Activated CD8-positive, alpha-beta memory T cell treated with anti-CD3 and anti-CD28 coated beads for 4 hours (primary cell): ENCODE results near the gene IL23R.

Source experiments
- DNase-seq, 2 donors: peaks; one replicate each; pipeline ENCODE4 v3.0.0-alpha.2; 2020; ENCODE audit warnings: low read depth in 2 of 2

Gene IL23R

GRCh38 chr1:67148516-67149178 is 17.6 kb upstream of the IL23R start:
- no peak for DNase-seq

DNA sequence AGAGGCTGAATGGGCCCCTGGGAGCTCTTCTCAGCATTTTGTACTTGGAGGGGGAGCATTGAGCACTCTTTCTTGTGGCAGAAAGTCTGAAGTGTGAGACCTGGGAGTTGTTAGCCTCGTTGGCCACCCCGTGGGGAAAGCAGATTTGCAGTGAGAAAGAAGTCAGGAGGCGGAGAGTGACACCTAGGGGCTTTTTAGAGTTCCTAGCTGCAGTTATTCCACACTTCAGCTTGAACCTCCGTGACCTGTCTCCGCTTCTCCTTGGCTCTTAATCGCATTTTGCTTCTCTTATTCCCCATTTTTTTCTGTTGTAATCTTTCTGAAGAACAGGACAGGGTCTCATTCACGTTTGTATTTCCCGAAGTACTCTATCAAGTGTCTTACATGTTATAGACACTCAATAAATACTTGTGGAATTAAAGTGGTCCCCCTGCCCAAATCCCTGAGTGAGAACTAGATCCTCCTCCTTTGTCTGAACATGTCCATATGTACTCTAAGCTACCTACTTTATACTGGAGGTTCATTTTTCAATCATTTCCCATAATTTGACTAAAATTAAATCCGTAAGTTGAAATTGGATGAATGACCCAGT is 17.0 kb upstream of the IL23R start:
- peak; percentile 22 to 35 for DNase-seq

- no peak for DNase-seq
Measured at GRCh38 chr1:67150931-67151330, 15.3 kb upstream of the IL23R start.

DNA sequence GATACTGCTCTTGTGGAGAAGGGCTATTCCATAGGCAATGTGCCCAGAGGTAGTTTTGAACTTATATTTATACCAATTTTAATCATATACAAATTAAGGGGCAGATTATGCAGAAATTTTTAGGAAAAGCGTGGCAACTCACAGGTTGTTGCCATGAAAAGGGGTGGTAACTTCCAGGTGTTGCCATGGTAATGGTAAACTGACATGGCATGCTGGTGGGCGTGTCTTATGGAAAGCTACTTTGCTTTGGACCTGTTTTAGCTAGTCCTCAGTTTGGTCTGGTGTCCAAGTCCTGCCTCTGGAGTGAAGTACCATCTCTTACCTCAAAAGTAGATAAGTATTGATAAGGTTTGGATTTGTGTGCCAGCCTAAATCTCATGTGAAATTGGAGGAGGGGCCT is 7.9 kb upstream of the IL23R start:
- no peak for DNase-seq

DNA sequence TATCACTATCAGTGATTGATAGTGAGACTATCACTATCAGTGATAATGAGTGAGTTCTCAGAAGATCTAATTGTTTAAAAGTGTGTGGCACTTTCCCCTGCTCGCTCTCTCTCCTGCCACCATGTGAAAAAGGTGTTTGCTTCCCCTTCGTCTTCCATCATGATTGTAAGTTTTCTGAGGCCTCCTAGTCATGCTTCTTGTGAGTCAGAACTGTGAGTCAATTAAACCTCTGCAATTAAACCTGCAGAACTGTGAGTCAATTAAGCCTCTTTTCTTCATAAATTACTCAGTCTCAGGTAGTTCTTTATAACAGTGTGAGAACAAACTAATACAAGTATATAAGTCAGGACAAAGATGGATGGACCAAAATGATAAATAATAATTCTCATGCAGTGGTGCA is 7.0 kb upstream of the IL23R start:
- DNase-seq, result no peak

GRCh38 chr1:67162954-67163353 is 3.3 kb upstream of the IL23R start:
- DNase-seq, result no peak

DNA sequence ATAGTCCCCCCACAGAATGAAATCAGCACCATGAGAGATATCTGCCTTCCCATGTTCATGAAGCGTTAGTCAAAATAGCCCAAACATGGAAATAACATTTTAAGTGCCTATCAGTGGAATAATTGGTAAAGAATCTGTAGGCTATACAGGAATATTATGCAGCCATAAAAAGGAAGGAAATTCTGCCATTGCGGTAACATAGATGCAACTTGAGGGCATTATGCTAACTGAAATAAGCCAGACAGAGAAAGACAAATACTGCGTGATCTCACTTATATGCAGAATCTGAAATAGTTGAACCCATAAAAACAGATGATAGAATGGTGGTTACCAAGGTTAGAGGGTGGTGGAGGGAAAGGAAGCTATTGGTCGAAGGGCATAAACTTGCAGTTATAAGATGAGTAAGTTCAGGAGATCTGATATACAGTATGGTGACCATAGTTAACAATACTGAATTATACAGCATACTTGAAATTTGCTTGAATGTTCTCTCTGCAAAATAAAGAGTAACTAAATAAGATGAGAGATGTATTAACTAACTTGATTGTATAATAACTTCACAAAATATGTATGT is 699 bp upstream of the IL23R start:
- no peak for DNase-seq

- no peak for DNase-seq
Measured at GRCh38 chr1:67169496-67169895, 3.2 kb downstream of the IL23R start.

DNA sequence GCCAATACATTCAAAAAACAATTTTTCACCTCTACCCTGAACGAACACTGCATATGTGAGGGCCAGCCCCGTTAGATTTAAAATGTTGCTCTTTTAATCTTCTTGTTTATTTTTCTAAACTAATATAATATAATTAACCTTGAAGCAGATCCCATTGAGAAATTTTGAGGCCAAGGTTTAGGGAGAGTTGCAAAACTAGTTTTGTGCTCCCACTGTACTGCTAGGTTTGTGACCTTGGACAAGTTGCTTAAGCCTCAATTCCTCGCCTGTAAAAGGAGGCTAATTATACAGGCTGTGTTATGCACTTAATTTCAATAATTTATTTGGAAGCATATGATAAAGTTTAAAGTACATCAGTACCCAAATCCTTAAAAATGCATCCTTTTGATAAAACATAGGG is 3.7 kb downstream of the IL23R start:
- no peak for DNase-seq

DNA sequence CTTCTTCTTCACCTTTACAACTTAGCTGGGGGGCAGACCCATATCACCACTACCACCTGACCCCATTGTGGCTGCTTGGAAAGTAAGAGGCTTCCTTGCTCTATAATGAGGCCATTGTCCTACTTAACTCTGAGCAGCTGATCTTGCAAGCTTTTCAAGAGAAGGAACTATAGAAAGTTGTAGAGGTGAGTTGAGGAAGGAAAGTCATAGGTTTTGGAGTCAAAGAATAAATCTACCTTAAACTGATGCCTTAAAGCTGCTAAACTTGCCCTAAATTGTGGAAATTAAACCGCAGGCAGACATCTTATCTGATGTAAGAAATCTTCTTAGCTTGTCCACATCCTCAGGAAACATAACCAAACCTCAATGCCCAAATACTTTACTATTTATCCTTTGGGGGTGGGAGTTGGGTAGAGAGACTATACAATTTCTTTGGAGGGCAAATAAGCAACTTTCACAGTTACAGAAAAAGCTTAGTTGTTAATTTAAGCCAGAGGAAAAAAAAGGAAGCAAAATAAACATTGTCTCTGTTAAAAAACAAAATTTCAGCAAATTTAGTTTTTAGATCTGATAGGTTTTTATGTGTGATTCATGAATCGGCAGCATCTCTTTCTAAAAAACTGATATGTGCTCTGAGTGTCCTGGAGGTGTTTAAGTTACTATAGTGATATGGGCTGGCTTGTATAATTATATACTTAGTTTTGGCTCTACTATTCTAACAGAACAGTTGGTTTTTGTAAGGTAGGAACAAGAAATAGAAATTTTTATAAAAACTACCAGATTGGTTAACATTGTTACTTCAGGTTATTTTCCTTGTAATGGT is 4.7 kb downstream of the IL23R start:
- no peak for DNase-seq

GRCh38 chr1:67171574-67171955 is 5.3 kb downstream of the IL23R start:
- DNase-seq, result no peak

DNA sequence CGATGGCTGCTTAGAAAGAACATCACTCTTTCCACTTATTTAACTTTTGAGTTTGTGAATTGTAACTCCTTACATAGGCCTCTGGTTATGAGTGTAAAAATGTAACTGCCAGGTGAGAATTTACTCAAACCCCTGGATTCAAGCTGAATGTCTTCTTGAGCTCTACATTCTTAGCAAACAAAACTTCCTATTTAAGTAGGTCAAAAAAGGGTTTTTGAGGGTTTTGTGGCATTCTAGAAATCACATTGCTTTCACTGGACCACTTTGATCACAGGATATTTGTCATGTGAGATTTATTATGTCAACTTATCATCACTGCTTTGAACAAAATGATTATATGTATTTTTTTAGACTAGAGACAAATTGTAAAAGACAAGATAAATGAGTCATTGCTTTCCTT is 5.7 kb downstream of the IL23R start:
- no peak for DNase-seq

DNA sequence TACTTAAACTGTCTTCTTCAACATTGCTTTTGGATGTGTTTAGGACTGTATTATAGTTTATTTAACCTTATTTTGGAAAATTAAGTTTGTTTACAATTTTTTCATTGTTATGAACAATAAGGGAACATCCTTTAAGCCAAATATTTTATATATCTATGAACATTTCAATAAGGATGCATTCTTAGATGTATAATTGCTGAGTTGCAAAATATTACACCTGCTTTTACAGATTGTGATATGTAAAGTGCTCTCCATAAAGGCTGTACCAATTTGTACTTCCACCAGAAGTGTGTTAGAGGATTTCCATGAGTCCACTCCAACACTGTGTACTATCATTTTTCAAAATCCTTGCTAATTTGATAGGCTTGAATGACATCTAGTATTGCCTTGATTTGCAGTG is 7.7 kb downstream of the IL23R start:
- no peak for DNase-seq

DNA sequence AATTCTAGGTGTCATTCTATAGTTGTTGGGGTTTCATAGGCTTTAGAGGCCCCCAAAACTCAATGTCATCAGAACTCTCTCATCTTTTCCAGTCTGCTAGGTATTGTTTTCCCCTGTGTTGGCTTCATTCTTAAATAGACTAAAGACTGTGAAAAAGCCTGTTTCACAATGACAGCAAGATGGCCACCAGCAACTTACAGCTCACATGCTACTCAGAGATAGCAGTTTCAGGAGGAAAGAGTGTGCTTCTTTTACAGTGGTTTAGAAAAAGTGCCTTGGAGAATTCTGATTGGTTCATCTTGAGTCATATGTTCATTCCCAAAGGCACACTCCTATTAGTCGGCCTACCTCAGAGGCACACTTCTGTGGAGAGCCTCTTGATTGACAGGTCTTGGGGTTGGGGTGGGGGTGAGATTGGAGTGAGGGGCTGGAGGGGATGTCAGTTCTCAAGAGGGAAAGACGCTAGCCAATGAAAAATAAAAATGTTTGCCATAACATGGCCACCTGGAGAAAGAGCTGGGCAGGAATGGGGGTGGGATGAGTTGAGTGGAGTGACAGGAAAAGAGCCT is 8.5 kb downstream of the IL23R start:
- DNase-seq, result no peak

DNA sequence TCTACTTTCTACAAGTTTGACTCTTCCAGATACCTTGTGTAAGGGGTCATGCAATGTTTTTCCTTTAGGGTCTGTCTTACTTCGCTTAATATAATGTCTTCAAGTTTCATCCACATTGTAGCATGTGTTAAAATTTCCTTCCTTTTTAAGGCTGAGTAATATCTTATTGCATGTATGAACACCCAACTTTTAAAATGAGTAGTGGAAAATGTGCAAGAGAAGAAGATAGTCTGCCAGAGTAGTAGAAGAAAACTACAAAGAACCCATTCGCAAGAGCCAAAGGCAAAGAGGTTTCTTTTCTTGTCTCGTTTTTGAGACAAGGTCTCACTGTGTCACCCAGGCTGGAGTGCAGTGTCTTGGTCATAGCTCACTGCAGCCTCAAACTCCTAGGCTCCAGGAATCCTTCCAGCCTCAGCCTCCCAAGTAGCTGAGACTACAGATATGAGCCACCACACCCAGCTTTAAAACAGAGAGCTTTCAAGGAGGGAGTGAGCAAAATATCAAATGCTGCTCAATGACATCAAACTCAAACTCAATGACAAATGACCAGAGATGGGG is 9.4 kb downstream of the IL23R start:
- DNase-seq, result no peak

DNA sequence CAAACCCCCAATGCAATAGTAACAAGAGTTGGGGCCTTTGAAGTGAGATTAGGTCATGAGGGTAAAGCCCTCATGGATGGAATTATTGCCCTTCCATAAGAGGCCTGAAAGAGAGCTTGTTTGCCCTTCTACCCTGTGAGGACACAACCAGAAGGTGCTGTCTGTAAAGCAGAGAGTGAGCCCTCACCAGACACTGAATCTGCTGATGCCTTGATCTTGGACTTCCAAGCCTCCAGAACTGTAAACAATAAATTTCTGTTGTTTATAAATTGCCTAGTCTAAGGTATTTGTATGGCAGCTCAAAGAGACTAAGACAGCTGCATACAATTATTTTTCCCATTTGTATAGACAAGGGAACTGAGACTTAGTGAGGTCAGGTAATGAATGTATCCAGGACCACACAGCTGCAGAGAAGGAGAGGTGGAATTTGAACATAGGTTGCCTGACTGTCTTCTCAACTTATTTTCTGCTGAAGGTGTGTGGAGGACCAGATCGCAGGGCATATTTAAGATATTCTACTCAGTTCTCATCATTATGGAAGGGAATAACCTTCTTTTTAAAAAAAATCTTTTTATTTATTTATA is 18.7 kb downstream of the IL23R start:
- no peak for DNase-seq

GRCh38 chr1:67188137-67188536 is 21.9 kb downstream of the IL23R start:
- DNase-seq, result no peak

GRCh38 chr1:67189953-67190352 is 23.7 kb downstream of the IL23R start:
- DNase-seq, result no peak

GRCh38 chr1:67190410-67190809 is 24.2 kb downstream of the IL23R start:
- DNase-seq, result no peak

- no peak for DNase-seq
Measured at GRCh38 chr1:67190942-67191341, 24.7 kb downstream of the IL23R start.

DNA sequence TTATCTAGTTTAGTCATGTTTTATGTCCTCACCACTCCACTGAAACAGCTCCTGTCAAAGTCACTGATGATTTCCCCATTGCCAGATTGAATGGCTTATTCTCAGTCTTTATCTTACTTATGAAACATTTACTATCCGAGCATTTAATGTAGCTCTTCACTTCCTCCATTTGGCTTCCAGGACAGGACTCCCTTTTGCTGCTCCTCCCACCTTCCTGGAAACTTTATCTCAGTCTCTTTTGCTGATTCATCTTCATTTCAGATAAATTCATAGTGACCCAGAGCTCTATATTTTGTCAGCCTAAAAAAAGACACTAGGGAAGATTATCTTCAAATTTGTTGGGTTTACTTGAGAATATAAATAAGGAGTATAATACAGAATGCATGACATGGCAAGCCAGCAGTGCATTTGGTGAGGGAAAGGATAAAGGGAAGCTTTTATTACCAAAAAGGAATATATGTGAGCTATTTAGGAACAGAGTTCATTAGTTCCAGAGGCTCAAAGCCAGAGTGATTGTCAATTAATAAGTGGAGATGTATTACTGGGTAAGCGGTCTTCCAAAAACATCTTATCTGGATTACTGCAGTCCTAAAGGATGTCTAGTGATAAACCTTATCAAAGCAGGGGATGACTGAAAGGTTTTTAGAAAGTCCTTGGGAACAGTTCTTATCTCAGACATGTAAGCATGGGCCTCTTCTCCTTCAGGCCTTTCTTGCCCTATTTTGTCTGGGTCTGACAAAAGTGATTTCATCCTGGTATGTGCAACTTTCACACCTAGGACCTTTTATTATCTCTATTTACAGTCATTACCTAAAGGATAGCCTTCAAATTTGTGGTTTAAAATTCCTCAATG is 25.6 kb downstream of the IL23R start:
- DNase-seq, result no peak
